ENCODE data around the gene COQ7.

GRCh38 chr16:19126300-19126699 lies 58.9 kb downstream of the COQ7 start:
- TF ChIP-seq, protein P1, sequence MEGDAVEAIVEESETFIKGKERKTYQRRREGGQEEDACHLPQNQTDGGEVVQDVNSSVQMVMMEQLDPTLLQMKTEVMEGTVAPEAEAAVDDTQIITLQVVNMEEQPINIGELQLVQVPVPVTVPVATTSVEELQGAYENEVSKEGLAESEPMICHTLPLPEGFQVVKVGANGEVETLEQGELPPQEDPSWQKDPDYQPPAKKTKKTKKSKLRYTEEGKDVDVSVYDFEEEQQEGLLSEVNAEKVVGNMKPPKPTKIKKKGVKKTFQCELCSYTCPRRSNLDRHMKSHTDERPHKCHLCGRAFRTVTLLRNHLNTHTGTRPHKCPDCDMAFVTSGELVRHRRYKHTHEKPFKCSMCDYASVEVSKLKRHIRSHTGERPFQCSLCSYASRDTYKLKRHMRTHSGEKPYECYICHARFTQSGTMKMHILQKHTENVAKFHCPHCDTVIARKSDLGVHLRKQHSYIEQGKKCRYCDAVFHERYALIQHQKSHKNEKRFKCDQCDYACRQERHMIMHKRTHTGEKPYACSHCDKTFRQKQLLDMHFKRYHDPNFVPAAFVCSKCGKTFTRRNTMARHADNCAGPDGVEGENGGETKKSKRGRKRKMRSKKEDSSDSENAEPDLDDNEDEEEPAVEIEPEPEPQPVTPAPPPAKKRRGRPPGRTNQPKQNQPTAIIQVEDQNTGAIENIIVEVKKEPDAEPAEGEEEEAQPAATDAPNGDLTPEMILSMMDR (conservative IDR thresholded peaks at IDR 0.05 in 1 of 2, IDR thresholded peaks at IDR 0.05 in 1 of 2; ENCODE audit: low read depth in 1 of 2, low read length in 2 of 2) = no peak
- TF ChIP-seq EZH2 (IDR thresholded peaks at IDR 0.05; ENCODE audit: low read length, missing control alignments) = no peak

Data from fibroblast of lung (primary cell).